ENCODE data around the gene DLAT. TPM values are rescaled to one million over a fixed set of nuclear protein-coding genes. Genes with fewer than 3 reads are reported as not detected.
"Not testable (repeated sequence)": the region's sequence is repeated elsewhere in the genome, so short reads cannot be mapped to it uniquely, and the experiment has no call there.

DLAT gene
- total RNA-seq, 1 donor from 2014 or later = 189 TPM

DNA sequence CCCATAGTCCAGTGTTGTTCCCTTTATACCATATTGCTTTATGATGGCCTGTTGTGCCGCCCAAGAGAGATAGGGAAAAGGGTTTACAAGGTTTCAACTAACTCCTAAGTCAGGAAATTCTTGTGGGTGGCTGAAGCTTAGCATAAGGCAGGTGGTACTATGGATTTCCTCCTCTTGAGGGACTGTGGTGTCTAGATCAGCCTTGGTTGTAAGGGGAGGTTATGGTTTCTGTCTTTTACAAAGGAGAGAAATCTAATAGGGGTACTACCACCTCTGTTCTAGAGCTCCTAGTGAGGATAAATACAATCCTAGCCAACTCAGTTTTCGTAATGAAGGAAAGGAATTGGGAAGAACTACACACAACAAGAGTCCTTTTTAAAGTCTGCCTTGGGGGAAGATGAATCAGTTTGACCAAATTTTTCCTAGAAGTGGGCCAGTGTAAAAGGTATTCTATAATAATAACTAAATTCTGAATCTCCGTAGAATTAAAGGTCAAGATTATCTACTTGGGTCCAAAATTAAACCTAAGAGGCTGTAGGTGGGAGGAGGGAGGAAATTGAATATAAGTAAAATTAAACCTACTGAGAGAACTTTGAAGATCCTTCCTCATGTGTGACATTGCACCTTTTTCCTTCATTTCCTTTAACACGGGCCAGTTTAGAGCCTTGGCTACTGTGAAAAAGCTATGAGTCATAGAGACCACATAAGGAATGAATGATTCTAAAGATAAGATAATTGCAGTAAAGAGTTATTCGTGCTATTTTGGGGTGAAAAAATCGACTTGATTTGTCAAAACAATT is 17.2 kb downstream of the DLAT start:
- DNase-seq (no peak), ATAC-seq (no peak)
- intact Hi-C loops (cut with micrococcal nuclease) = no loop called here

DNA sequence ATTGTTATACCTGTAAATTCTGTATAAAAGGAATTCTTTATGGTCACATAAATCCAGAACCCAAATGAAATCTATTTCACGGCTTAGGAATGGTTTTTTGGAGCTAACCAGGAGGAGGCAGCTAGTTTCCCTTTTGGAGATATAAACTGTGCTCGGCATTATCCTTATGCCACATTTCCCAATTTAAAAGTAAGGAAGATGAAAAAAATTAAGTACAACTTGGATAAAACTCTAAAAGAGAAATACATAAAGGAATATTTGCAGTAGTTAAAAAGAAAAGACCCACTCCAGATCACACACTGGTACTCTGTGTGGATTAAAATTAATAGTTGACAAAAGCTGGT is 17.7 kb downstream of the DLAT start:
- ATAC-seq = no peak
- intact Hi-C loops (cut with micrococcal nuclease) = no loop called here
- DNase-seq = no peak

DNA sequence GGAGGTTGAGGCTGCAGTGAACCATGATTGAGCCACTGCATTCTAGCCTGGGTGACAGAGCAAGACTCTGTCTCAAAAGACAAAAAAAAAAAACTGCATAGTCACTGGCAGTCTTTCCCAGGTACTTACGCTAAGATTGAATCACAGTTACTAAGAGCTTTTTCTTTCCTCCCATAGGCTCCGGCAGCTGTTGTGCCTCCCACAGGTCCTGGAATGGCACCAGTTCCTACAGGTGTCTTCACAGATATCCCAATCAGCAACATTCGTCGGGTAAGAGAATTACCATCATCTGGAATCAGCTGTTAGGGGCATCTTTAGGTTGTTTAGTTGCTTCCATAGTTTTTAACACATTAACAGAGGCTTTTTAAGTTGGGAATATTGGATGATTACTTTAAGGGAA is 19.8 kb downstream of the DLAT start:
- no peak for ATAC-seq
- intact Hi-C loops (cut with micrococcal nuclease) = no loop called here
- DNase-seq = no peak

DNA sequence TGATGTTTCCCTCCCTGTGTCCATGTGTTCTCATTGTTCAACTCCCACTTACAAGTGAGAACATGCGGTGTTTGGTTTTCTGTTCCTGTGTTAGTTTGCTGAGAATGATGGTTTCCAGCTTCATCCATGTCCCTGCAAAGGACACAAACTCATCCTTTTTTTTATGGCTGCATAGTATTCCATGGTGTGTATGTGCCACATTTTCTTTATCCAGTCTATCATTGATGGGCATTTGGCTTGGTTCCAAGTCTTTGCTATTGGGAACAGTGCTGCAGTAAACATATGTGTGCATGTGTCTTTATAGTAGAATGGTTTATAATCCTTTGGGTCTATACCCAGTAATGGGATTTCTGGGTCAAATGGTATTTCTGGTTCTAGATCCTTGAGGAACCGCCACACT is 21.4 kb downstream of the DLAT start:
- not testable (repeated sequence) for DNase-seq, ATAC-seq

DNA sequence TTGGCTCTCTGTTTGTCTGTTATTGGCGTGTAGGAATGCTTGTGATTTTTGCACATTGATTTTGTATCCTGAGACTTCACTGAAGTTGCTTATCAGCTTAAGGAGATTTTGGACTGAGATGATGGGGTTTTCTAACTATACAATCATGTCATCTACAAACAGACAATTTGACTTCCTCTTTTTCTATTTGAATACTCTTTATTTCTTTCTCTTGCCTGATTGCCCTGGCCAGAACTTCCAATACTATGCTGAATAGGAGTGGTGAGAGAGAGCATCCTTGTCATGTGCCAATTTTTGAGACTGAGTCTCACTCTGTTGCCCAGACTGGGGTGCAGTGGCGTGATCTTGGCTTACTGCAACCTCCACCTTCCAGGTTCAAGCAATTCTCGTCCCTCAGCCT is 23.0 kb downstream of the DLAT start:
- DNase-seq; ATAC-seq; intact Hi-C loops (cut with micrococcal nuclease): not testable (repeated sequence)

More for the DNA sequence above, 21.4 kb downstream of the DLAT start:
- intact Hi-C loops (cut with micrococcal nuclease) = not testable (repeated sequence)

DNA sequence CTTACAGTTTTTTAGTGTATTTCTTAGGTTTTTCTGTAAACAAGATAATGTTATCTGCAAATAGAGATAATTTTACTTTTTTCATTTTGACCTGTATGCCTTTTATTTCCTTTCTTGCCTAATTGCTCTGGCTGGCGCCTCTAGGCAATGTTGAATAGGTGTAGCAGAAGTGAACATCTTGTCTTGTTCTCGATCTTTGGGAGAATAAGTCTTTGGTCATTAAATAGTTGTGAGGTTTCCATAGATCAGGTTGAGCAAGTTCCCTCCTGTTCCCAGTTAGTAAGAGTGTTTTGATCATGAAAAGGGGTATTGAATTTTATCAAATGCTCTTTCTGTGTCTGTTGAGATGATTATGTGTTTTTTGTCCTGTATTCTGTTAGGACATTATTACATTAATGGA is 24.6 kb downstream of the DLAT start:
- no peak for DNase-seq
- intact Hi-C loops (cut with micrococcal nuclease) = no loop called here
- ATAC-seq = no peak

DNA sequence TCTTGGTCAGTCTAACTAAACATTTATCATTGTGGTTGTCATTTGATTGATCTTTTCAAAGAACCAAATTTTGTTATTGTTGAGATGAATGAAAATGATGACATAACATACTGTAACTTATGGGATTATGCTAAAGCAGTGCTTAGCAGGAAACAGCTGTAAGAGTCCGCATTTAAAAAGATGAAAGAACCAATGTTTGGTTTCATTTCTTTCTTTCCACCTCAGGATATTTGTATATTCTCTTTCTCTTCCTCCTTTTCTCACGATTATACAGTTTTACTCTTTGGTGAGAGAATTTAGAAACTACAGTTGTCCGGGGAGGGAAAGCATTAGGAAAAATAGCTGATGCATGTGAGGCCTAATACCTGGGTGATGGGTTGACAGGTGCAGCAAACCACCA is 25.5 kb downstream of the DLAT start:
- ATAC-seq = no peak
- no peak for DNase-seq
- intact Hi-C loops (cut with micrococcal nuclease) = no loop called here

DNA sequence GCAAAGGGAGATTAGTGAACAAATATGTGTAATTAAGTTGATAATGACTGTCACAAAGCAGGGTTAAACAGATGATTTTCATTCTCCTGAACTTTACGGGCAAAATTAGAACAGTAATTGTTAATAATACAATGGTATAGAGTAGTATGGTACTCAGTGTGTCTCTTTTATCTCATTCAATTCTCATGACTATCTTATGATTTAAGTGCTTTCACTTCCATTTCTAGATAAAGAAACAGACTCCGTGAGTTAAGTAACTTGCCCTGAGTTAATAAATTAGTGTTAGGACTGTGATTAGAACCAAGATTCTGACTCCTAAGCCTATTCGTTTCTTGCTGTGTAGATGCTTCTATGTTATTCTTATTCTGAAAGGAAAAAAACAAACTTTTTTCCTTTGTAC is 26.6 kb downstream of the DLAT start:
- DNase-seq (no peak), ATAC-seq (no peak)
- intact Hi-C loops (cut with micrococcal nuclease) = no loop called here

DNA sequence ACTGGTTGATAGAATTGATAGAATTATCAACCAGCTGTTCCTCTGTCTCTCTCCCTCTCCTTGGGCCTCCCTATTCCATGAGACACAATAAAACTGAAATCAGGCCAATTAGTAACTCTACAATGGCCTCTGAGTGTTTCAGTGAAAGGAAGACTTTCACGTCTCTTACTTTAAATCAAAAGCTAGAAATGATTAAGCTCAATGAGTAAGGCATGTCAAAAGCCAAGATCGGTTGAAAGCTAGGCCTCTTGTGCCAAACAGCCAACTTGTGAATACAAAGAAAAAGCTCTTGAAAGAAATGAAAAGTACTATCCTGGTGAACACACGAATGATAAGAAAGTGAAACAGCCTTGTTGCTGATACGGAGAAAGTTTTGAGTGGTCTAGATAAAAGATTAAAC is 32.0 kb downstream of the DLAT start:
- ATAC-seq = no peak
- intact Hi-C loops (cut with micrococcal nuclease) = no loop called here
- DNase-seq = no peak

DNA sequence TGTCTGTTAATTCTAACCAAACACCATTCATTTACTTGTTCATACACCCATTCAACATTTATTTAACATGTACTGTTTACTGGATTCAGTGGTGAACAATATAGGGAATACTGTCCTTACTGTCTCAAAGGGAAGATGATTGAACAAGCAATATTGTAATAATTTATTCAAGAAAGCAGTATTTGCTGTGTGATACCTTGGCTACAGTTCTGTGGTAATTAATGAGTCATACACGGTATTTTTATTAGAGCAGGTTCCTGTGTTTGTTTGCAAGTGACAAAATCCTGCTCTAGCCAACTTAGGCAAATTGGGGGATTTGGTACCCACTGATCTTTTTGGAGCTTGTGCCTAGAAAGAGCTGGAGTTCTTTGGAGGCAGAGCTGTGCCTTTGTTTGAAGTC is 32.9 kb downstream of the DLAT start:
- intact Hi-C loops (cut with micrococcal nuclease) = no loop called here
- ATAC-seq = no peak
- no peak for DNase-seq

DNA sequence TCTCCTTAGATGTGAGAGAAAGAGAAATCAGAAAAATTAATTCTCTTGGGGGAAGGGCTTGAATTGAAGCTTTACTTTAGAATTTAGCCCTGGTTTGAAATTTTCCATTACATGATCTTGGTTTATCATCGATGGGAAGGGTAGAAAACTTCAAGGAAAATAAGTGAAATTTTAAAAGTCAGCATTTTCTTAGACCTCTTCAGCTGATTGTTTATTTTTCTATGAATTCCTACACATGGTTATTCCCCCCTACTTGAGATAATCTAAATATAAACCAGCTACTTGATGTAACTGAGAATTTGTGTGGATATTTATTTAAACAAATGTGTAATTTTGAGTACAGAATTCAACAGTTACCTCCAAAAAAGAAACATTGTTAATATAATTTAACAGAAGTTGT is 37.7 kb downstream of the DLAT start:
- DNase-seq (no peak), ATAC-seq (no peak)
- intact Hi-C loops (cut with micrococcal nuclease) = no loop called here

DNA sequence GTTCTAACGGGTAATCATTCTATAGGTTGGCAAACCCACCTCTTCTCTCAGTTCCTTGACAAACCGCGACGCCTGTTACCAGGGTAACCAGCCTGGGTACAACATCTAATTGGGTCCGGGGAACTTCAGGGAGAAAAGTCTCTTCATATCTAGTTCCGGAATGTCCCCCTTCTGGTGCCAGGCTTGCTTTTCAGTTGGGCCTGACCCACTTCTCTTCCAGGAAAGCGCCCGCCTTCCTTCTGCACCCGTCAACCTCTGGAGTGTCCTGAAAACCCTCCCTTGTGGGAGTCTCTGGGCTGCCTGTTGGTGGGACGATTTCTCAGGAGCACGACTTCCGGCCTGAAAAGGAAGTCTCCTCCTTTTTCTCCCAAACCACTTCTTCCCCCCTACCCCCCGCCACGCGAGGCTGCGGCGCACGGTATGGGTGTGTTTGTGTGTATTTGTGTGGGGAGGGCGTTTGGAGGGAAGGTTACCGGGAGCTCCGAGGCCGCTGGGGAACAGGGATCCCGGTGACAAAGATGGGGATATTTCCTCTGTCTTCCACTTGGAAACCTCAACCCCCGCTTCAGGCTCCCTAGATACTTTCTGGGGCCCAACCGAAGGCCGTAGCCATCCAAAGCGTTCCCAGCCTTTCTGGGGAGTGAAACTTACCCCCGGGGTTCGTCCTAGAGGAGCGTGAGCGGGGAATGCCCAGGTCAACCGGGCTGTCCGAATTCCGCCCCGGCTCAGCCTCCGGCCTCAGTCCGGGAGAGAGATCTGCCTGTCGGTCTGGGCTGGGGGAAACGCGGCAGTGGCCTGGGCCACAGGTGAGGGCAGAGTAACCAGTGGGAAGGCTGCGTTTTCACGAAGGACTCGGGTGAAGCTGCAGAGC is 49.0 kb downstream of the DLAT start, which contains the start of the genes NKAPD1 and PIH1D2:
Gene NKAPD1 (plus strand): TSS at position 359 of the 871 bp plus-strand sequence. CDS start 1,276 bp downstream, outside the sequence.
Gene PIH1D2 (minus strand): TSS at position 77 of the 871 bp plus-strand sequence. CDS start 843 bp downstream, outside the sequence.
- ATAC-seq (peak; percentile 91), DNase-seq (peak; percentile 74)
- intact Hi-C loops (cut with micrococcal nuclease) = no loop called here

DNA sequence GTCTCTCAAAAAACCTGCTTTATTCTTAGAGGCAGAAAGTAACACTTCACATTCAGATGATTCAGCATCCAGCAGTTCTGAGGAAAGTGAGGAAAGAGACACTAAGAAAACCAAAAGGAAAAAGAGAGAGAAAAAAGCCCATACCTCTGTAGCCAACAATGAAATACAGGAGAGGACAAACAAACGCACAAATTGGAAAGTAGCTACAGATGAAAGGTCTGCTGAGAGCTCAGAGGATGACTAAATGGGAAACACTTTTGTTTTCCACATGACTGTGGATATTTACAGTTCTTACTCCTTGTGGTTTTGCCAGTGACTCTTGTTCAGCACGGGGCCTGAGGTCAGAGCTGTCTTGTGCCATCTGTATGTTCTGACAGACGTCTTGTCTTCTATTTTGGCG is 57.5 kb downstream of the DLAT start:
- peak; percentile 41 for ATAC-seq
- intact Hi-C loops (cut with micrococcal nuclease) = no loop called here
- no peak for DNase-seq

DNA sequence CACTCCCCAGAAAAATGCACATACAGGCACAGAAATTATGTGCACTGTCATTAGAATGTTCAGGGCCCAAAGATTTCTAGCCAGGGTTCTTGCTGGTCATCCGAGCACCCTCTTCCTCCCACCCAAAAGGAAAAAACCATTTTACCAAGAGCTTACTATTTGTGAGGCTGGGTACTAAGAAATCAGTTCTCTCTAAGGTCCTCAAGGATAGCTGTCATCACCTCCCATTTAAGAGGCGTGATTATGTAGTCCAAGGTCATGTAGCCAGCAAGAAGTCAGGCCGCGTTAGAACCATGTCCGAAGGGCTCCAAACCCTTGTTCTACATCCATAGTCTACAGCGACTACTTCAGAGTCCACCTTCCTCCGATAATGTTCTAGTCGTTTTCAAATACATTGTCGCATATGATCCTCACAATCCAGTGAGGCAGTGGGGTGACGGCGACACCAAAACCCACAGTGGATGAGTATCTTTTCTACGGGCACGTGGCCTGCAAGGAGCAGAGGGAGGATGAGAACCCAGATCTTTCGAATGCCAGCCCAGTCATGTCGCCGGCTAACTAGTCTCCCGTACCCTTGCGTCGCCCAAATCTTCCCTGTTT is 60.7 kb downstream of the DLAT start:
- ATAC-seq = peak; percentile 42
- no peak for DNase-seq
- intact Hi-C loops (cut with micrococcal nuclease) = no loop called here

DNA sequence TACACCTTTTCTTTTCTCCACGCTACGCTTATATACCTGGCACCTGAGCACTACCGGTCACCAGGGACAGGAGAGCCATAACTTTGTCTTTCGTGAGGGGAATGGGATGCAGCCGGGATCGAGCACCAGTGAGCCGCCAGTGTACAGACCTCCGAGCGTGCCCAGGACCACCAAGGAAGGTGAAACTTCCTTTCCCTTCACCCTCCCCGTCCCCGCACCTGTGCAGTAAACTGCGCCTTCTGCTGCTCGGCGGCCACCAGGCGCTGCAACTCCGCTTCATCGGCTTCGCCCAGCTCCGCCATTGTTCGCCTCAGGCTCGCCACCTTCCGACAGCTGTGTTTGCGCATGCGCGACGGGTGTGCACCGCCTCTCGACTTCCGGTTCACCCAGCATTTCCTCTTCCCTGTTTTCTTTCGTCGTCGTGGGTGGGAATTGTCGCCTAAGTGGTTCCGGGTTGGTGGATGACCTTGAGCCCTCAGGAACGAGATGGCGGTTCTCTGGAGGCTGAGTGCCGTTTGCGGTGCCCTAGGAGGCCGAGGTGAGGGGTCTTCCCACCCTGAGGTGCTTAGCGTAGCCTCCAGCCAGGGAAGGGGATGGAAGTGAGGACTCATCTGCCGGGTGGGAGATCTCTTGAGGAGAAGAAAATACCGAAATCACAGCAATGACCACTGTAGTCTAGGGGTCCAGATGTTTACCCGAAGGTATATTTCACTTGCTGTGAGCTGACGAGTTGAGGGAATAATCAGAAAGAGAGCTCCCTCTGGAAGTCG is 61.4 kb downstream of the DLAT start, which contains the start of the genes SDHD and TIMM8B:
Gene SDHD (plus strand): TSS at position 452 of the 770 bp plus-strand sequence. CDS start 35 bp downstream, at position 487.
Gene TIMM8B (minus strand): TSS at position 335 of the 770 bp plus-strand sequence. CDS start 33 bp downstream, at position 302.
- peak; percentile 91 for ATAC-seq
- peak; percentile 94 for DNase-seq
- intact Hi-C loops (cut with micrococcal nuclease) = no loop called here

DNA sequence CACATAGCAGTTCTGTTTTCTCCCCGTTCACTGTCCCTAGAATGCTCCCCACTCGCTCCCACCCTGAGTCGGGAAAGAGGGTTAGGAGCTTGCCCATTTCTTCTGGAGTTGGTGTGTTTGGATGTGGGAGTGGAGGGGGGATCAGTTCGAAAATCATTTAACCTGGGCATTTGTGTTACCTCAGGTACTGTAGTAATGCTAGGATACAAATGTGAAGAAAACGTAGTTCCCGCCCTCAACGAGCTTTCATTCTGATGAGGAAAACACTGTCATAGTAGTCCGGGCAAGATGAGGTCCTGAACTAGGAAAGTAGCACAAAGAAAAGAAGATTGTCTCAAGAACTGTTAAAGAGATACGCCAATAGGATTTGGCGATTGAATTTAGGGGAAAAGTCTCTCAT is 62.0 kb downstream of the DLAT start:
- ATAC-seq (peak; percentile 4), DNase-seq (no peak)
- intact Hi-C loops (cut with micrococcal nuclease) = no loop called here

DNA sequence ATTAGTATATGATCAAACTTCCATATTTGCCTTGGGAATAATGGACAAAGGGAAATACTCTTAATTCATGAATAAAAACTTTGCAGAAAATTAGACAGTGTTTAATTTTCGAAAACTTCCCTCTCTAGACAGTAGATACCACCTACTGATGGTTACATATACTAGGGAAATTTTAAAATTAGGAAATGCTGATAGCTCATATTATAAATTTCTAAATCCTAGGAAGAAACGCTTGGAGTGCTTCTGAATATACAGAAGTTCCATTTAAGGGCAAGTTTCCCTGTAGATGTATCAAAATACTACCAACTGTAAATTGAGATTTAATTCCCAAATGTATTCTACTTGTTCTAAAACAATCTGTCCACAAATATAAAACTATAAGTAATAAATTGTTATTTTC is 70.1 kb downstream of the DLAT start:
- intact Hi-C loops (cut with micrococcal nuclease); DNase-seq; ATAC-seq: not testable (repeated sequence)

DNA sequence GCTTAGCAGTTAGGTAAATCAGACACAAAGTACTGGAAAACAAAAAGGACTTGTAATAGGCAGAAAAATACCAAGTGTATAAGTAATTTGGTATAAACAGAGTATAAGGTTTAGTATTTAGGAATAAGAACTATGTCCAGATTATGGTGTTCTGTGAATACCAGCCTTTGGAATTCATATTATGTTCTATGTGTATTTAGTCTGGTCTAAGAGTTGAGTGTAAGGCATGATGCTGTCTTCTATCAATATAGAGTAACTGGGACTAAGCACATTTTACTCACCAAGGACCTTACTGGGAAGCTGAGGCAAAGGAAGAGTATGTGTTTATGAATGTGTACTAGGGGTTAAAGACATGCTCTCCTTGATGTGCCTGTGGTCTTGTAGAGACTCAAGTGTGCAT is 71.0 kb downstream of the DLAT start:
- intact Hi-C loops (cut with micrococcal nuclease) = no loop called here
- ATAC-seq (no peak), DNase-seq (no peak)

Data from left ventricle myocardium superior (tissue), 1 donor.